ENCODE data around the gene MVB12A. TPM values are rescaled to one million over a fixed set of nuclear protein-coding genes. Genes with fewer than 3 reads are reported as not detected.

Gene MVB12A
- total RNA-seq, 1 donor from 2014 or later = 41.0 TPM

GRCh38 chr19:17429641-17430113 is 9.8 kb downstream of the MVB12A start:
- Histone ChIP-seq H3K4me3 (ENCODE audit: insufficient read depth, low read depth, low read length) (no peak overlapping the region), H3K79me2 (ENCODE audit: insufficient read depth, low read length) (no peaks in the 10 kb centered on the region), H3K27me3 (ENCODE audit: insufficient read depth, low read length) (no peaks in the 10 kb centered on the region), H3K36me3 (ENCODE audit: insufficient read depth, low read length) (no peaks in the 10 kb centered on the region), H3K9ac (ENCODE audit: low read length) (no peak overlapping the region), H3K9me3 (ENCODE audit: insufficient read depth, low read depth, low read length) (no peaks in the 10 kb centered on the region), H3K27ac (ENCODE audit: low read depth, low read length) (no peak overlapping the region), H2AFZ (ENCODE audit: low read depth, low read length) (no peak overlapping the region), H4K20me1 (ENCODE audit: insufficient read depth, low read length) (no peaks in the 10 kb centered on the region), H3K4me1 (ENCODE audit: insufficient read depth, low read length) (no peaks in the 10 kb centered on the region), H3K4me2 (ENCODE audit: low read length) (no peak overlapping the region)
- no peak for DNase-seq (ENCODE audit: low read depth)
- no peaks in the 10 kb centered on the region for H3K9me3 Mint-ChIP-seq (ENCODE audit: unreplicated experiment)
- no peak overlapping the region for H3K27ac Mint-ChIP-seq (ENCODE audit: unreplicated experiment)
- no peak overlapping the region for H3K4me3 Mint-ChIP-seq (ENCODE audit: unreplicated experiment)
- no peak for FAIRE-seq
- no peaks in the 10 kb centered on the region for H3K4me1 Mint-ChIP-seq (ENCODE audit: low read depth, unreplicated experiment)
- H3K27me3 Mint-ChIP-seq (ENCODE audit: low read depth, unreplicated experiment) = no peaks in the 10 kb centered on the region
- TF ChIP-seq EZH2 (IDR thresholded peaks at IDR 0.05; ENCODE audit: insufficient read depth, low read length) = no peak
- H3K36me3 Mint-ChIP-seq (ENCODE audit: low read depth, unreplicated experiment) = no peaks in the 10 kb centered on the region

GRCh38 chr19:17431417-17431816 is 11.6 kb downstream of the MVB12A start:
- H3K9ac ChIP-seq (ENCODE audit: low read length) = no peak overlapping the region
- H3K4me3 ChIP-seq (ENCODE audit: insufficient read depth, low read depth, low read length) = no peak overlapping the region
- Mint-ChIP-seq H3K4me3 (ENCODE audit: unreplicated experiment) (no peak overlapping the region), H3K27me3 (ENCODE audit: low read depth, unreplicated experiment) (peaks cover 2% of the 10 kb centered on the region), H3K36me3 (ENCODE audit: low read depth, unreplicated experiment) (no peaks in the 10 kb centered on the region), H3K4me1 (ENCODE audit: low read depth, unreplicated experiment) (no peaks in the 10 kb centered on the region), H3K27ac (ENCODE audit: unreplicated experiment) (no peak overlapping the region), H3K9me3 (ENCODE audit: unreplicated experiment) (no peaks in the 10 kb centered on the region)
- no peak overlapping the region for H3K27ac ChIP-seq (ENCODE audit: low read depth, low read length)
- no peaks in the 10 kb centered on the region for H4K20me1 ChIP-seq (ENCODE audit: insufficient read depth, low read length)
- DNase-seq (ENCODE audit: low read depth) = no peak
- FAIRE-seq = no peak
- H2AFZ ChIP-seq (ENCODE audit: low read depth, low read length) = no peak overlapping the region
- no peaks in the 10 kb centered on the region for H3K79me2 ChIP-seq (ENCODE audit: insufficient read depth, low read length)
- no peaks in the 10 kb centered on the region for H3K36me3 ChIP-seq (ENCODE audit: insufficient read depth, low read length)
- H3K4me1 ChIP-seq (ENCODE audit: insufficient read depth, low read length) = no peaks in the 10 kb centered on the region
- peaks cover 2% of the 10 kb centered on the region for H3K9me3 ChIP-seq (ENCODE audit: insufficient read depth, low read depth, low read length)
- no peak for TF ChIP-seq CTCF (IDR thresholded peaks at IDR 0.05; ENCODE audit: insufficient read depth, low read depth, low read length)
- TF ChIP-seq EZH2 (IDR thresholded peaks at IDR 0.05; ENCODE audit: insufficient read depth, low read length) = no peak
- no peaks in the 10 kb centered on the region for H3K27me3 ChIP-seq (ENCODE audit: insufficient read depth, low read length)
- no peak overlapping the region for H3K4me2 ChIP-seq (ENCODE audit: low read length)

- no peaks in the 10 kb centered on the region for H3K36me3 ChIP-seq (ENCODE audit: insufficient read depth, low read length)
- peaks cover 2% of the 10 kb centered on the region for H3K27me3 ChIP-seq (ENCODE audit: insufficient read depth, low read length)
- TF ChIP-seq EZH2 (IDR thresholded peaks at IDR 0.05; ENCODE audit: insufficient read depth, low read length) (no peak), CTCF (IDR thresholded peaks at IDR 0.05; ENCODE audit: insufficient read depth, low read depth, low read length) (no peak)
- H3K4me1 Mint-ChIP-seq (ENCODE audit: low read depth, unreplicated experiment) = no peaks in the 10 kb centered on the region
- no peaks in the 10 kb centered on the region for H3K9me3 Mint-ChIP-seq (ENCODE audit: unreplicated experiment)
- H3K79me2 ChIP-seq (ENCODE audit: insufficient read depth, low read length) = no peaks in the 10 kb centered on the region
- H3K27ac ChIP-seq (ENCODE audit: low read depth, low read length) = no peak overlapping the region
- no peaks in the 10 kb centered on the region for H3K36me3 Mint-ChIP-seq (ENCODE audit: low read depth, unreplicated experiment)
- no peak overlapping the region for H2AFZ ChIP-seq (ENCODE audit: low read depth, low read length)
- H3K4me3 ChIP-seq (ENCODE audit: insufficient read depth, low read depth, low read length) = no peak overlapping the region
- no peak for DNase-seq (ENCODE audit: low read depth)
- no peak overlapping the region for H3K9ac ChIP-seq (ENCODE audit: low read length)
- peaks cover 2% of the 10 kb centered on the region for H3K9me3 ChIP-seq (ENCODE audit: insufficient read depth, low read depth, low read length)
- H4K20me1 ChIP-seq (ENCODE audit: insufficient read depth, low read length) = no peaks in the 10 kb centered on the region
- no peak for FAIRE-seq
- H3K4me3 Mint-ChIP-seq (ENCODE audit: unreplicated experiment) = no peak overlapping the region
- H3K27me3 Mint-ChIP-seq (ENCODE audit: low read depth, unreplicated experiment) = peaks cover 6% of the 10 kb centered on the region
- no peaks in the 10 kb centered on the region for H3K4me1 ChIP-seq (ENCODE audit: insufficient read depth, low read length)
- H3K4me2 ChIP-seq (ENCODE audit: low read length) = no peak overlapping the region
- H3K27ac Mint-ChIP-seq (ENCODE audit: unreplicated experiment) = no peak overlapping the region
Observed at GRCh38 chr19:17435218-17435617, 15.4 kb downstream of the MVB12A start.
